Measurements from ENCODE around the gene PCDHGB7.

PCDHGB7 gene

DNA sequence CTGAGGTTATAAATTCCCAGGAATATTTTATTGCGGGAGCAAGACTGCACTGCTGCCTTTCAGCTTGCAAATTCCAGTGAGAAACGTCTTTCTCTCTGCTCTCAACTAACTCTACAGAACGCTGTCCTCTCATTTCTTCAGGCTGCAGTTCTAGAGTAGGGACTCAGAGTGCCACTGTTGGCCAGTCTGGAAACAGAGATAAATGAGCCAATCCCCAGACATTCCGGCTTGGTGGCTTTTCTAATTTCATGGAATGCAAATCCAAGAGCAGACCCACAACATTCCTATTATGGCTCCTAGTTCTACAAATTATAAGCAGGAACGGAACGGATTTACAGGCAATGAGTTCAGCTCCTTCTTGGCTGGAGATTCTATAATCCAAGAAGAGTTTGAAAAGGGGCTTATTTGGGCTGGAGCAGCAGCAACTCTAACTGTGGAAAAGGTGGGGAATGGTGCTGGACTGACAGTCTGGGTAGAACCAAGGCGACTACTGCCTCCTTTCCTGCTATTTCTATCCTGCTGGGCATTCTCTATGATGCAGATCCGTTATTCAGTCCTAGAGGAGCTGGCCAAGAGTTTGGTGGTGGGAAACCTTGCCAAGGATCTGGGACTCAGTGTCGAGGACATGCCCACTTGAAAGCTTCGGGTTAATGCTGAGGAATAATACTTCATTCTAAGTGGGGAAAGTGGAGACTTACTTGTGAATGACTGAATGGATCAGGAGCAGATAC, 22.1 kb downstream of the PCDHGB7 start:
- TF ChIP-seq RAD21 (IDR thresholded peaks at IDR 0.05; ENCODE audit: low read depth): peak; percentile 38; the same call in 1 of the 2 replicates
- TF ChIP-seq, protein P1, sequence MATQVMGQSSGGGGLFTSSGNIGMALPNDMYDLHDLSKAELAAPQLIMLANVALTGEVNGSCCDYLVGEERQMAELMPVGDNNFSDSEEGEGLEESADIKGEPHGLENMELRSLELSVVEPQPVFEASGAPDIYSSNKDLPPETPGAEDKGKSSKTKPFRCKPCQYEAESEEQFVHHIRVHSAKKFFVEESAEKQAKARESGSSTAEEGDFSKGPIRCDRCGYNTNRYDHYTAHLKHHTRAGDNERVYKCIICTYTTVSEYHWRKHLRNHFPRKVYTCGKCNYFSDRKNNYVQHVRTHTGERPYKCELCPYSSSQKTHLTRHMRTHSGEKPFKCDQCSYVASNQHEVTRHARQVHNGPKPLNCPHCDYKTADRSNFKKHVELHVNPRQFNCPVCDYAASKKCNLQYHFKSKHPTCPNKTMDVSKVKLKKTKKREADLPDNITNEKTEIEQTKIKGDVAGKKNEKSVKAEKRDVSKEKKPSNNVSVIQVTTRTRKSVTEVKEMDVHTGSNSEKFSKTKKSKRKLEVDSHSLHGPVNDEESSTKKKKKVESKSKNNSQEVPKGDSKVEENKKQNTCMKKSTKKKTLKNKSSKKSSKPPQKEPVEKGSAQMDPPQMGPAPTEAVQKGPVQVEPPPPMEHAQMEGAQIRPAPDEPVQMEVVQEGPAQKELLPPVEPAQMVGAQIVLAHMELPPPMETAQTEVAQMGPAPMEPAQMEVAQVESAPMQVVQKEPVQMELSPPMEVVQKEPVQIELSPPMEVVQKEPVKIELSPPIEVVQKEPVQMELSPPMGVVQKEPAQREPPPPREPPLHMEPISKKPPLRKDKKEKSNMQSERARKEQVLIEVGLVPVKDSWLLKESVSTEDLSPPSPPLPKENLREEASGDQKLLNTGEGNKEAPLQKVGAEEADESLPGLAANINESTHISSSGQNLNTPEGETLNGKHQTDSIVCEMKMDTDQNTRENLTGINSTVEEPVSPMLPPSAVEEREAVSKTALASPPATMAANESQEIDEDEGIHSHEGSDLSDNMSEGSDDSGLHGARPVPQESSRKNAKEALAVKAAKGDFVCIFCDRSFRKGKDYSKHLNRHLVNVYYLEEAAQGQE (IDR thresholded peaks at IDR 0.05; ENCODE audit: low read depth): no peak

DNA sequence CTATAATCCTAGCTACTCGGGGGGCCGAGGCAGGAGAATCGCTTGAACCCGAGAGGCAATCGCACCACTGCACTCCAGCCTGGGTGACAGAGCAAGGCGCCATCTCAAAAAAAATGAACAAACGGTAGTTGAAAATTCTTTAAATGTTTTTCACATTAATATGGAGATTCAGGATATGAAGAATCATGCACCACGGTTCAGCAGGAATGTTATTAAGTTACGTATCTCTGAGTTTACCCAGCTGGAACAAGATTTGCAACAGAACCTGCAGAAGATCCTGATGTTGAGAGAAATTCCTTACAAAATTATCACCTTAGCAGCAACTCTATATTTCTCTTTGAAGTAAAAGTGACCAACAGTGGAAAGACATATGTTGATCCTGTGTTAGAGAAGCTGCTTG, 22.9 kb downstream of the PCDHGB7 start:
- TF ChIP-seq TCF12 (IDR thresholded peaks at IDR 0.05; ENCODE audit: low read depth) (no peak), CEBPB (IDR thresholded peaks at IDR 0.05) (no peak), TEAD4 (IDR thresholded peaks at IDR 0.05) (no peak), NFIC (IDR thresholded peaks at IDR 0.05) (no peak), RAD21 (IDR thresholded peaks at IDR 0.05; ENCODE audit: low read depth) (no peak), EP300 (IDR thresholded peaks at IDR 0.05; ENCODE audit: borderline replicate concordance) (no peak), FOXM1 (IDR thresholded peaks at IDR 0.05; ENCODE audit: borderline replicate concordance, low read depth) (no peak), TAF1 (IDR thresholded peaks at IDR 0.05; ENCODE audit: low read depth) (no peak), ZBTB7A (IDR thresholded peaks at IDR 0.05; ENCODE audit: low read depth) (no peak)
- TF ChIP-seq, protein P1 (IDR thresholded peaks at IDR 0.05; ENCODE audit: low read depth): no peak
- TF ChIP-seq, protein P2, sequence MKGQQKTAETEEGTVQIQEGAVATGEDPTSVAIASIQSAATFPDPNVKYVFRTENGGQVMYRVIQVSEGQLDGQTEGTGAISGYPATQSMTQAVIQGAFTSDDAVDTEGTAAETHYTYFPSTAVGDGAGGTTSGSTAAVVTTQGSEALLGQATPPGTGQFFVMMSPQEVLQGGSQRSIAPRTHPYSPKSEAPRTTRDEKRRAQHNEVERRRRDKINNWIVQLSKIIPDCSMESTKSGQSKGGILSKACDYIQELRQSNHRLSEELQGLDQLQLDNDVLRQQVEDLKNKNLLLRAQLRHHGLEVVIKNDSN (IDR thresholded peaks at IDR 0.05): no peak

DNA sequence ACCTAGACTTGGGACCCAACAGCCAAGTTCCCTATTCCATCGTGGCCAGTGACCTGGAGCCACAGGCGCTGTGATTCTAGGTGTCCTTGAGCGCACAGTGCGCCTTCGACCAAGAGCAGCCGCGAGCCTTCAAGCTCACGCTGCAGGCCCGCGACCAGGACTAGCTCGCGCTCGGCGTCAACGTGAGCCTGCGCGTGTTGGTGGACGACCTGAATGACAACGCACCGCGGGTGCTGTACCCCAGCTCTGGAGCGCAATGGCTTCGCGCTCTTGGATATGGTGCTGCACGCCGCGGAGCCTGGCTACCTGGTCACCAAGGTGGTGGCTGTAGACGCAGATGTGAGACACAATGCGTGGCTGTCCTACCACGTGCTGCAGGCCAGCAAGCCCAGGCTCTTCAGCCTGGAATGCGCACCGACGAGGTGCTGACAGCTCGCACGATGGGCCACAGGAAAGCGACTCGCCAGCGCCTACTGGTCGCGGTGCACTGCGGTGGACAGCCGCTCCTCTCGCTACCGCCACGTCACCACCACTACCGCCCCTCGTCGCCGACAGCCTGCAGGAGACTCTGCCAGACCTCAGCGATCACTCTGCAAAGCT, 24.2 kb downstream of the PCDHGB7 start:
- TF ChIP-seq CEBPB (IDR thresholded peaks at IDR 0.05) (no peak), ZBTB7A (IDR thresholded peaks at IDR 0.05; ENCODE audit: low read depth) (no peak), EGR1 (IDR thresholded peaks at IDR 0.05) (no peak), NFIC (IDR thresholded peaks at IDR 0.05) (no peak), TAF1 (IDR thresholded peaks at IDR 0.05; ENCODE audit: low read depth) (no peak), EP300 (IDR thresholded peaks at IDR 0.05; ENCODE audit: borderline replicate concordance) (no peak), TEAD4 (IDR thresholded peaks at IDR 0.05) (no peak), RAD21 (IDR thresholded peaks at IDR 0.05; ENCODE audit: low read depth) (no peak), TCF12 (IDR thresholded peaks at IDR 0.05; ENCODE audit: low read depth) (no peak), CREB1 (IDR thresholded peaks at IDR 0.05; ENCODE audit: low read depth) (no peak), FOXM1 (IDR thresholded peaks at IDR 0.05; ENCODE audit: borderline replicate concordance, low read depth) (no peak), YY1 (IDR thresholded peaks at IDR 0.05; ENCODE audit: low read depth) (no peak)
- TF ChIP-seq, protein P1 (IDR thresholded peaks at IDR 0.05; ENCODE audit: low read depth): no peak
- TF ChIP-seq, protein P2 (IDR thresholded peaks at IDR 0.05): no peak
- TF ChIP-seq, protein P3, sequence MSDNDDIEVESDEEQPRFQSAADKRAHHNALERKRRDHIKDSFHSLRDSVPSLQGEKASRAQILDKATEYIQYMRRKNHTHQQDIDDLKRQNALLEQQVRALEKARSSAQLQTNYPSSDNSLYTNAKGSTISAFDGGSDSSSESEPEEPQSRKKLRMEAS (IDR thresholded peaks at IDR 0.05): no peak

DNA sequence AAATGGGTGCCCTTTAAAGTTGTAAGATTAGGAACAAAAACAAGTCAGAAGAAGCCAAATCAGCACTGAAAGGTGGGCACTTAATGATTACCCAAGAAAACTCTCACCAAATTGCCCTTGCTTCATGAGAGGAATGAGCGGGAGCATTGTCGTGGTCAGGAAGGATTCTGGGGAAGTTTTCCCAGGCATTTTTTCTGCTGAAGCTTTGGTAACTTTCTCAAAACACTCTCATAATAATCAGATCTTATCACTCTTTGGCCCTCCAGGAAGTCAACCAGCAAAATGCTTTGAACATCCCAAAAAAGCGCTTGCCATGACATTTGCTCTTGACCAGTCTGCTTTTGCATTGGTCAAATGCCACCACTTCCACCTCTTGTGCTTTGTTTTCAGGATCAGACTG, 47.9 kb downstream of the PCDHGB7 start:
- no peak for TF ChIP-seq RAD21 (IDR thresholded peaks at IDR 0.05; ENCODE audit: low read depth)
- TF ChIP-seq, protein P3 (IDR thresholded peaks at IDR 0.05): no peak
- TF ChIP-seq, protein P2 (IDR thresholded peaks at IDR 0.05): no peak
- TF ChIP-seq EP300 (IDR thresholded peaks at IDR 0.05; ENCODE audit: borderline replicate concordance): no peak
- no peak for TF ChIP-seq FOXM1 (IDR thresholded peaks at IDR 0.05; ENCODE audit: borderline replicate concordance, low read depth)
- no peak for TF ChIP-seq EGR1 (IDR thresholded peaks at IDR 0.05)

Data from Ishikawa (cell line).